ENCODE measurements around the gene BCKDHA. TPM values are rescaled to one million over a fixed set of nuclear protein-coding genes. Genes with fewer than 3 reads are reported as not detected.

BCKDHA gene
- total RNA-seq, 1 donor from 2014 or later = 49.3 TPM

- ATAC-seq = peak; percentile 81
Observed at GRCh38 chr19:41449079-41449864, 51.7 kb downstream of the BCKDHA start.

GRCh38 chr19:41449865-41450178 is 52.2 kb downstream of the BCKDHA start:
- ATAC-seq = peak; percentile 7

GRCh38 chr19:41452584-41453275 is 55.1 kb downstream of the BCKDHA start:
- no peak for ATAC-seq

GRCh38 chr19:41455936-41456335 is 58.3 kb downstream of the BCKDHA start:
- ATAC-seq = no peak

- no peak for ATAC-seq
Observed at GRCh38 chr19:41456342-41456918, 58.8 kb downstream of the BCKDHA start.

GRCh38 chr19:41457241-41457640 is 59.6 kb downstream of the BCKDHA start:
- no peak for ATAC-seq

- no peak for ATAC-seq
Observed at GRCh38 chr19:41462497-41462896, 64.9 kb downstream of the BCKDHA start.

GRCh38 chr19:41463257-41464256 is 65.9 kb downstream of the BCKDHA start:
- ATAC-seq = peak; percentile 22

Other genes with a start within 250 kb of the BCKDHA start
- 10.4 TPM for gene CYP2S1, start 204.6 kb upstream of the BCKDHA start, total RNA-seq
- gene AXL, start 178.6 kb upstream of the BCKDHA start, total RNA-seq = 4.0 TPM
- gene HNRNPUL1, start 133.4 kb upstream of the BCKDHA start, total RNA-seq = 116 TPM
- gene CCDC97, start 87.6 kb upstream of the BCKDHA start, total RNA-seq = 19.3 TPM
- gene TGFB1, start 43.9 kb upstream of the BCKDHA start, total RNA-seq = 53.8 TPM
- gene B9D2, start 33.7 kb upstream of the BCKDHA start, total RNA-seq = 4.3 TPM
- 20.0 TPM for gene TMEM91, start 21.3 kb upstream of the BCKDHA start, total RNA-seq
- gene EXOSC5, start 459 bp upstream of the BCKDHA start, total RNA-seq = 15.7 TPM
- gene B3GNT8, start 29.6 kb downstream of the BCKDHA start, total RNA-seq = 40.4 TPM
- gene DMAC2, start 42.1 kb downstream of the BCKDHA start, total RNA-seq = 34.6 TPM
- not detected for gene ERICH4, start 45.3 kb downstream of the BCKDHA start, total RNA-seq
- gene CEACAM21, start 178.3 kb downstream of the BCKDHA start, total RNA-seq = 2.0 TPM
- 0.24 TPM for gene CEACAM4, start 229.3 kb downstream of the BCKDHA start, total RNA-seq